GM21528 (cell line): Measurements from ENCODE around the gene CEP41.
"Not testable (repeated sequence)": the region's sequence is repeated elsewhere in the genome, so short reads cannot be mapped to it uniquely, and the experiment has no call there.

Experiments used
- ATAC-seq: cut with Tn5 transposase; IDR thresholded peaks from one replicate; pipeline ENCODE4 v1.9.1; 2021; ENCODE audit warnings: mild to moderate bottlenecking, moderate library complexity; ENCODE audit not compliant: unreplicated experiment, low FRiP score

CEP41 gene

DNA sequence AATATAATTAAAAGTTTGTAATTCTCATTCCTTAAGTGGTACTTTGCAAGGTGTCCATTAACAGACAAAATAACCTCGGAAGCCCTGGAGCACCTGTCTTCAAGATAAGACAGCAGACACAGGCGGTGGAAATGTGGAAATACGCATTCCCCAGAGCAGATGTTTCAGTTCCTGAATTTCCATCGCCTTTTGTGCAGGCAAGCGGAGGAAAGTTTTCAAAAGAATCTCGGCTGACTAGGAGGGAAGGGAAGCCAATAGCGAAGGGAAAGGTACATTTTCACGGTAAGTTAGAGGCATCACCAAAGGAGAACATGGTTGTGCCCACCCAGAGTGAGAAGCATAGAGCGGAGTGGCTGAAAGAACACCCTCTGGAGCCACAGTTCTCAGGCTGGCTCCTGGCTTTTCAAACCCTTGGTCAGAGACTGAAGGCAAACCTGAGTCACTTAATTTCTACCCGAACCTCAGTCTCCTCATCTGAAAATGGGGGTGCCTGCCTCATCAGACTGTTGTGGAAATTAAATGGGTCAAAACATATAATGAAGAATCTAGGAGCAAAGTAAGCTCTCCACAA is 46.9 kb downstream of the CEP41 start:
- ATAC-seq: no peak

DNA sequence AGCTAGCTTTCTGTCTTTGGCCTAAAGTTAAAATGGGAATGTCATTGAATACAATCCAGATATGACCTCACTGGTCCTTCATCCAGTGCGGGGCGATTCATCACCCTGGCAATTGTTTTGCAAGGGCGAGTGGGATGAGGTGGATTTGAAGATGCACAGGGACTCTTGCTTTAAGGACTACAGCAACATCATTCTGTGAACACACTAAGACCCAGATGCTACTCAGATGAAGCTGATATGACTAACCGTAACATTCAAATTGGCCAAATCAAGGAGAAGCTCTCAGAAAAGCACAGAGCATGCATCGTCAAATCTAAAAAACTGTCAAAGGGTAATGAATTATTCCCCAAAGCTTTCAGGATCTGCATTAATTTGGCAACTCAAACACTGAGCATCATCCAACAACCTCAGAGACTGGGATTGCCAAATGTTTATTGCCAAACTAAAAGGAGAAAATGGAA is 47.7 kb downstream of the CEP41 start:
- ATAC-seq: no peak

DNA sequence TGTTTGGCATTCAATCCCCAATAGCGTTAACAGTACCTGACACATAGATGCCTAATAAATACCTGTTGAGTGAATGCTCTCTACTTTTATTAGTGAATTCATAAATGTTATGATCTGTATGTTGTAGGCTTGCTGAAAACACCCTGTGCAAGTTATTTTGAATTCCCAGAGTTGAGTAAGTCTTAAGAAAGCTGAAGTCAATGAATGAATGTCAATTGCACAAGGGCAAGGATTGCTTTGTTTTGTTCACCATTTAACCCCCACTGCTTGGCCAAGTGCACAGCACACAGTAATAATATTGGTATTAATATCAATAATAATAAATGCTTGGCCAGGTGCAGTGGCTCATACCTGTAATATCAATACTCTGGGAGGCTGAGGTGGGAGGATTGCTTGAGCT is 50.3 kb downstream of the CEP41 start:
- no peak for ATAC-seq

DNA sequence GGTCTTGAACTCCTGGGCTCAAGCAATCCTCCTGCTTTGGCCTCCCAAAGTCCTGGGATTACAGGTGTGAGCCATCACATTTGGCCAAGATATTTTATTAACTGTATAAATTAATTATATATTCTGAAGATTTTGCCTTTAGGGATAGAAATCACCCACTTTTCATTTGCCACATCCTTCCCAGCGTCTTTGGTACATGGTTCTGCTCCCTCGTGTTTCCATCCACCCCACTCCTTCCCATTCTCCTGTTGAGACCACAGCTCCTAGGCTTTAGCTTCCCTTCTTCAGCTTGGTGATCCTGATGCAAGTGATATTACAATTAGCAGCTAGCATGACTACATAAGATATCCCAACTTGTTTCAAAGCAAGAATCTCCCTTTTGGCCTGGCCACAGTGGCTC is 52.1 kb downstream of the CEP41 start:
- ATAC-seq: no peak

DNA sequence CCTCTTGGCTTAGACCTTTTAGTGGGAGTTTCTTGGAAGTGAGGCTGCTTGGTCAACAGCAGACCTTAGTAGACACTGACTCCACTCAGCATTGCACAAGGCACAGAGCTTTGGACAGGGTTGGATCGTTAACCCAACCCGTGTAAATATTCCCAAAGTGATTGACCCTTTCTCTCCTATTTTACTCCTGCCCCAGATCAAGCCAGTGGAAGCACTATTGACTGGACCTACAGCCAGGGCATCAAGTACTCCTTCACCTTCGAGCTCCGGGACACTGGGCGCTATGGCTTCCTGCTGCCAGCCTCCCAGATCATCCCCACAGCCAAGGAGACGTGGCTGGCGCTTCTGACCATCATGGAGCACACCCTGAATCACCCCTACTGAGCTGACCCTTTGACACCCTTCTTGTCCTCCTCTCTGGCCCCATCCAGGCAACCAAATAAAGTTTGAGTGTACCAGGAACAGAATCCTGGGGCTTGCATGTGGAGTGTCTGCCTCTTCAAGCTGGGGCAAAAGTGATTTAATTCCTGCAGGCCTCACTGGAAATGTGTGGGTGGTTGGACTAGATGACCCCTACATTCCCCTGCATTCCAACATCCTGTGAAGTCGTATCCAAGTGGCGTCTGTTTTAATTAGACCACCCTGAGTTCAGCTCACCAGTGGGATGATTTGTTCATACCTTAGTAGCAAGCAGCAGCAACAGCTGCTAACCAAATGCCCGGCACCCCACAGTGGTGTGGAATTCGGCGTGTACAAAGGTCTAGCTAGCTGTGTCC is 53.0 kb downstream of the CEP41 start:
- no peak for ATAC-seq

DNA sequence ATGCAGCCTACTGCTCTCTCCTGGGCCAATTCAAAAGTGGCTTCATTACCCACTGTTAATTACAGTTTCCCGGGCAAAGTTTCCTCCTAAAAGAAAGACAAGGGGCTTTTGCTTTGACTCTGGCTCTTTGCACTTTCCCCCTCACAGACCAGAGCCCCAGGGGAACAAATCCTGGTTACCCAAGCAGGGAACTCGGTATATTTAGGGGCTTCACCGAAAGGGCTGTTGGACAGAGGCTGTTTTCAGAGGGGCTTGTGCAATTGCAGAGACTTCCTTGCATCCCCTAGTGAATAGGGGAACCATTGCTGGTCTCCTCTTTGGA is 53.5 kb downstream of the CEP41 start:
- ATAC-seq: no peak

DNA sequence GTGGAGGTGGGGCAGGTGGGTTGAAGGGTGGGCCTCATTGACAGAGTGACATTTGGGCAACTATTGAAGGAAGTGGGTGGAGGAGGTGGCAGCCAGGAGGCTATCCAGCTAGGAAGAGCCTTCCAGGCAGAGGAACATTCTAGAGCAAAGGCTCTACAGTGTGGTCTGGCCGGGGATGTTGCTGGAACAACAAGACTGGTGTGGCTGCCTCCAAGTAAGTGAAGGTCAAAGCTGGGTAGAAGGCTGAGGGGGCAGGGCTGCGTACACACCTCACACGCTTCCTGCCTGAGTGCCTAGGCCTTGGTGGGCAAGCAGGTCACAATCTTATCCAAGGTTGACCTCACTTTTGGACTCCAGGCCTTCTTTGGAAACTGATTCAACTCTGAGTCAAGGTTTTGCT is 53.9 kb downstream of the CEP41 start:
- no peak for ATAC-seq

DNA sequence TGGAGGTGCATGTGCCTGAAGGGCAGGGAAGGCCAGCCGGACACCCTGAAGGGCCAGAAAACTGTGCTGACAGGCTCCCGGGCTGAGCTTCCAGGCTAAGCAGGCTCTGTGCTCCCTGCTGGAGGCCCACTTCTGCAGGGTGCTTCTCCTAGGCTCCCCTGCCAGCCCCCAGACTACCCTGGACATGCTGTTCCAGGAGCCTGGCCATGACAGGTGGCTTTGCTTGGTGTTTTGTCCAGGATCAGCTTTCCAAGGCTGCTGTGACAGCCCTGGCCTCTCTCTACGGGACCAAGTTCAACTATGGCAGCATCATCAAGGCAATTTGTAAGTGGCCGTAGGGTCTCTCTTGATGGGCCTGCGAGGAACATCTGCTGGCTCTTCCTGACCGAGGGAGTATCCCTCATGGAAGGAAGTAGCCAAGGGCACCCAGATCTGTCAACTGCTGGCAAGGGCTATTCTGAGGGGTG is 55.2 kb downstream of the CEP41 start:
- ATAC-seq: no peak

DNA sequence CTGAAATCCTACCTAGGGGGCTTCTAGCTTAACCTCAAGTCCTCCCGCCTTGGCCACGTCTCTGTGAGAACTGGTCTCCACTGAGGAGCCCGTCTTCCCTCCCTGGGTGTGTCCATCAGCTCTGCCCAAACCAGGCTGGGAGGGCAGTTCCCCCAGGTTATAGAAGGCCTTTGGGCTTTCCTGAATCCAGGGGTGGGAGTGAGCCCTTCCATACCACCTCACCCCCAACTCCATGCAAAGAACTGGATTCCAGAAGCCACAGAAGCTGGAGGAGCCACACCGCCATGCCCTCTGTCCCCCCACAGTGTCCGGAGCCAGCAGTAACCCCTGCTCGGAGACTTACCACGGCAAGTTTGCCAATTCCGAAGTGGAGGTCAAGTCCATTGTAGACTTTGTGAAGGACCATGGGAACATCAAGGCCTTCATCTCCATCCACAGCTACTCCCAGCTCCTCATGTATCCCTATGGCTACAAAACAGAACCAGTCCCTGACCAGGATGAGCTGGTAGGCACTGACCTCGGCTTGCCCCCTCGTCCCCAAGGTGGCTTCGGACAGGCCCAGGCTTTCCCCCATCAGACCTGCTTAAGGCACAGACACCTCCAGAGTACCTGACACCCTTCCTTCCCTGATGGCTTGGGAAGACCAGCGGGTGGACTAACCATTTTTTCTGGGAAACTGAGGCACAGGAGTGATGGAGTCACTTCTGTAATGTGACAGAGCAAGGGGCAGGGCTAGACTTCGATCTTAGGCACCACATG is 55.8 kb downstream of the CEP41 start:
- no peak for ATAC-seq

DNA sequence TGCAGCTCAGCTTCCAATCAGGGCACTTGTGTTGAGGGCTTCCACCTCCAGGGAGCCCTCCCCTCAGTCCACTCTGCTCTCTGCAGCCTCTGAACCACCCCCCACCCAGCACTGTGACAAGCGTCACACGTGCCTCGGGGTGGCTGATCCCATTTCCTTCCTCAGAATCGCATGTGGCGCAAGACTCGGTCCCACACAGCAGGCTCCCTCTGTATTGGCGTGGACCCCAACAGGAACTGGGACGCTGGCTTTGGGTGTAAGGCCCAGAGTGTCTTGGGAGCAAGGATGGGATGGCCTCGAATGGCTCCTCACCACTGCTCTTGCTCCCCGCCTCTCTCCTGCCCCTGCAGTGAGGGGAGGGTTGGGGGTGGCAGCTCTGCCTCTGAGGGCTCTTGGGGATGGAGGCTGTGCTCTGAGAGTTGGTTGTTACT is 56.4 kb downstream of the CEP41 start:
- ATAC-seq: no peak

DNA sequence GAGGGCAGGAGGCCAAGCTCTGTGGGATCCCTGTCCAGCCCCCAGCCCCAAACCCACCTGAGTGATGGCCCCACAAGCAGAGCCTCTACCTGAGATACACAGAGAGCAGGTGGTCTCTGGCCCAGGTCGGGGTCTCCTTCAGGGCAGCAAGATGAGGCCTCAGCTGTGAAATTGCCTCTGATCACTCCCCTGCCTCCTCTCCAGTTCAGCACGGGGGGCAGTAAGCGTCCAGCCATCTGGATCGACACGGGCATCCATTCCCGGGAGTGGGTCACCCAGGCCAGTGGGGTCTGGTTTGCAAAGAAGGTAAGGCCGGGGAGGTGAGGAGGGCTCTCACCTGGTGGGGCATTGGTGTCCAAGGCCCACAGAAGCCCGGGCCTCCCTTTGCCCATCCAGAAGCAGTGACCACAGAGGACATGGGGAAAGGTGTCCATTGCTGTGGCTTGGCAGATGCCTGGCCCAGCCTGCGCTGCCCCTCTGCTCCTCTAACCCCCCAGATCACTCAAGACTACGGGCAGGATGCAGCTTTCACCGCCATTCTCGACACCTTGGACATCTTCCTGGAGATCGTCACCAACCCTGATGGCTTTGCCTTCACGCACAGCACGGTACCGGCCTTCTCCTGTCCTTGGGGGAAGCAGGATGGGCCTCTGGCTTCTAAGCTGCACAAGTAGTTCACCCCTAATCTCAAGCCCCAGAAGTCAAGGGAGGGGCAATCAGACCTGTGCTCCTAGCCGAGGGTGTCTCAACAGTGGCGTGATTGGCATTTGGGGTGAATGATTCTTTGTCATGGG is 57.4 kb downstream of the CEP41 start:
- no peak for ATAC-seq

DNA sequence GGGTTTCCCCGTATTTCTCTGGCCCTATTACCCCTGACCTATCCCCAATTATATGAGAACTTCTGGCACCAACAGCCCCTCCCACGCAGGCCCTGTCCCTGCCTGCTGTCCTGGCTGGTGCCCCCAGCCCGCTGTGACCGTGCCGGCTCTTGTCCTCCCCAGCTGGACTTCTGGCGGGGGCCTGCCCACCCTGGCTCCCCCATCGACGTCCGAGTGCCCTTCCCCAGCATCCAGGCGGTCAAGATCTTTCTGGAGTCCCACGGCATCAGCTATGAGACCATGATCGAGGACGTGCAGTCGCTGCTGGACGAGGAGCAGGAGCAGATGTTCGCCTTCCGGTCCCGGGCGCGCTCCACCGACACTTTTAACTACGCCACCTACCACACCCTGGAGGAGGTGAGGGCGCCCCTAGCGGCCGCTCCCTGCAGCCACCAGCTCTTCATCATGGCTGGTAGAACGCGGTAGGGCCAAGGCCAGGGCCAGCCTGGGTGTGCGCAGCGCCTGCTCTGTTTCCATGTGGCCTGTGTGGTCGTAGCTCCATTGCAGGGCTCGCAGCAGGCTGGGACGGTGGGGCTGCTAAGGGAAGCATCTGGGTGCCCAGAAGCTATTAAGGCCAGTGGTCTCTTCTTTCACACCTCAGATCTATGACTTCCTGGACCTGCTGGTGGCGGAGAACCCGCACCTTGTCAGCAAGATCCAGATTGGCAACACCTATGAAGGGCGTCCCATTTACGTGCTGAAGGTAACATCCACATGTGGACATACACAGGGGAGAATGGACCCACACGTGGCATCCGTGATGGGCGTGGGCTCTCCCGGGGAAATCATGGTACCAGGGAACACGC is 59.1 kb downstream of the CEP41 start:
- ATAC-seq: no peak

DNA sequence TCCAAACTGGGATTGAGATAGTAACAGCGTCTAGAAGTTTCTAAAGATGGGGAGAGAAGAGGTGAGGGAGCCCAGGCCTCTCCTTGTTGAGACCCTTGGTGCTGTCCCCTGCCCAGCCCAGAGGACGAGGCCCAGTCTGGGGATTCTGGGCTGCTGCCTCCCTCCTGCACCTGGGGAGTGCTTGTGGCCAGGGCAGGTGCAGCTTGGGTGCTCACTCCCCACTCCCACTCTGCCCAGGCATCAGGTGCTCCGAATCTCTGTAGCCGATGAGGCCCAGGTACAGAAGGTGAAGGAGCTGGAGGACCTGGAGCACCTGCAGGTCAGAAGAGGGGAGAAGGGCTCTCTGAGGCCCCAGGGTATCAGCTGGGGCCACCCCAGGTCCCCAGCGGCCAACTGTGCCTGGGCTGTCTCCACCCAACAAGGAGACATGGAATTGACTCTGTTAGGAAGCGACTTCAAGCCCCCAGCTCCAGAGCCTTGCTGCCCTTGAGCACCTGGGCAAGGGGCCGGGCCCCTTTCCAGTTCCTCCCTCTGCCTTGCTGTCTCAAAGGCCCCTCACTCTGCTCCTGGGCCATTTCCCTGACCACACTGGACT is 59.9 kb downstream of the CEP41 start:
- ATAC-seq: no peak

DNA sequence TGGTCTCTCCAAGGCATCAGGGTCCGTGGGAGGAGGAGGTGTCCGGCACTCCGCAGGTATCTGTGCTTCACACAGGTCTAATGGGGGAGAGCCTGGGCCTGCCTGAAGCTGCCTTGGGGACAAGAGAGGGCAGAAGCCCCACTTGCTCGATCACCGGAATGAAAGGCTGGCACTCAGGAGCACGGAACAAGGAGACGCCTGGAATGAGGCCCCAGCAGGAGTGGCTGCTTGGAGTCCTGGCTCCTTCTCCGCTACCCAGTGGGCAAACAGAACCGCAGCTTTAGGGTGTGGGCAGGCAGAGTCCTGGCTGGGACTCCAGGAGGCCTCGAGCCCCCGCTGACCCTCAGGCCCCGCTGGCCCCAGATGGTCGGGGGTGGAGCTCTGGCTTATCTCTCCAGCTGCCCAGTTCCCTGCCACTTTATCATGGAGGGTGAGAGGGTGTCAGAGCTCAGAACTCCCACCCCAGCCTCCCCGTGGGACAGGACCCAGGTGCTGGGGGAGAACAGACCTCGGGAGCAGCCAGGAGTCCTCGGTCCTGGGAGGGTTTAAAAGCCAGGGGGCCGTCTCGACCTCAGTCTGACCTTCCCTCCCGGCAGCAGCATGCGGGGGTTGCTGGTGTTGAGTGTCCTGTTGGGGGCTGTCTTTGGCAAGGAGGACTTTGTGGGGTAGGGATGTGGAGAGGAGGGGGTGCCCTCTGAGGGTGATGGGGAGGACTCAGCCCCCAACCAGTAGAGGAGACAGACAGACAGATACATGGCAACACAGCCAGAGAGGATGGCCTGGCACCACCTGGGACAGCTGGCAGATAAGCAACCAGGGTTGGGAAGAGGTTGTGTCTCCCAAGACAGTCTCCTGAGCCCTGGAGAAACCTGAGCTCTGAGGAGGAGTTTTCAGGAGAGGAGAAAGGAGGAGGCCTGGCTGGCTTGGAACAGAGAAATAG is 60.6 kb downstream of the CEP41 start, which contains the start of gene CPA1:
Gene CPA1, plus strand, starts transcription at position 574 of the 940 bp plus-strand sequence. Its CDS starts 27 bp downstream, at position 601.
- ATAC-seq: no peak

DNA sequence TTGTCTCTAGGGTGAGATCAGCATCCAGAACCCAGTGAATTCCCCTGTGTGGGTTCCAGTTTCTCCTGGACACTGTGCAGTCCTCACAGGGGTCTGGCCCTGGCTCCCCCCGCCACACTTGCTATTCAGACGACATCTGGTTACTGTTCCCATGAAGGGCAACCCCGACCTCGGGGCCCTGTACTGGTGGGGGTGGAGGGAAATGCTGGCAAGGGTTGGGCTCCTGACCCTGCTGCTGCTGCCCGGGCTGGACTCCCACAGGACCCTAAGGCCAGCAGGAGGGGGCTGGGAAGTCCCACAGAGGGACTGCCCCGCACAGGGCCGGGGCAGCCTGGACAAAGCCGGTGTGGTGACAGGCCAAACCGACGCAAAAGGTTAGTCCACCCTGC is 61.3 kb downstream of the CEP41 start:
- no peak for ATAC-seq

DNA sequence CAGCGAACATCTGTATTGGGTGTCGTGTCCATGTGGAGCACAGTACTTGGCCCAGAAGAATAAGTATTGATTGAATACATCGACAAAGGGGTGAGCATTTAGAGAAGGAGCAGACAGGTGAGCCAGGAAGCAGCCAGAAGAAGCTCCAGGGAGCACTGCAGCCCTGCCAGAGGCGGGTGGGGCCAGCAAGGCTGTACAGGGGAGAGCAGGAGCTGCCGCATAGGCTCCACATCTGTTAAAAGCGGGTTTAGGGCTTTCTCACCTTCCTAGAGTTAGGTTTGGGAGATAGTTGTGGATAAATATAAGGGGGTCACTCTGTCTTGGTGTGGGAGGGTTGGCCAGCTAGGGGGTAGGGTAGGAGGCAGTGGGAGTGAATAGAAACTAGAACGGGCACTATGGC is 61.8 kb downstream of the CEP41 start:
- no peak for ATAC-seq

DNA sequence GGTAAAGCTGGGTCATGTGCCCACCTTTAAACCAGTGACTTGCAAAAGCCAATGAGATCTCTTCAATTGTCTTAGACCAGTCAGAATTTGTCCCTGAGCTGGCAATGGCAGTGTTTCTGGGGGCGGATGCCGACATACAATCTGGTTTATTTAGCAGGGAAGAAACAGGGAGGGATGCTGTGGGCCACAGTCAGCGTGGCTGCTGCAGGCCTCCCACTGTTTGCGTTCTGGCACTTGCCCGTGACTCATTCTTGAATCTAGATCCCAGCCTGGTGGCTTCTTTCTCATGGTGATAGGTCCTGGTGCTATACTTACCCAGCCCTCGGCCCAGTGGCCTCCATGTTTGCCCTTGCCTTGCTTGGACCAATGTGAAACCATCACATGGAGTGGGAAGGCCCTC is 63.6 kb downstream of the CEP41 start:
- ATAC-seq: no peak

DNA sequence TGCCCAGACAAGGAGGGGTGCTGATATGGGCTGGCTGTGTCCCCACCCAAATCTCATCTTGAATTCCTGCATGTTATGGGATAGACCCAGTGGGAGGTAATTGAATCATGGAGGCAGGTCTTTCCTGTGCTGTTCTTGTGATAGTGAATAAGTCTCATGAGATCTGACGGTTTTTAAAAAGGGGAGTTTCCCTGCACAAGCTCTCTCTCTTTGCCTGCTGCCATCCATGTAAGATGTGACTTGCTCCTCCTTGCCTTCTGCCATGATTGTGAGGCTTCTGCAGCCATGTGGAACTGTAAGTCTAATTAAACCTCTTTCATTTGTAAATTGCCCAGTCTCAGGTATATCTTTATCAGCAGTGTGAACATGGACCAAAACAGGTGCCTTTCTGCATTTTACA is 64.4 kb downstream of the CEP41 start:
- not testable (repeated sequence) for ATAC-seq
